IMR-90 (cell line): ENCODE results near the gene LTBP1. TPM values are rescaled to one million over a fixed set of nuclear protein-coding genes. Genes with fewer than 3 reads are reported as not detected.

Experiments used
- ATAC-seq: fragments of 200-7000 bp; cut with Tn5 transposase; 2 replicates; pipeline ENCODE4 v1.9.1; 2020; ENCODE audit warnings: low read depth, mild to moderate bottlenecking, moderate library complexity
- BruUV-seq: library from RNA; stranded (reverse); fragments of 400-500 nt; replicated peaks from 2 replicates; lab custom pipeline; 2021; lab: Mats Ljungman, UMichigan
- CTCF ChIA-PET: fragments of 300-600 bp; formaldehyde crosslinking; extraction: SDS; loops from one replicate; lab custom pipeline; 2021; ENCODE audit warnings: antibody characterized with exemption; lab: Yijun Ruan, JAX
- POLR2A ChIA-PET: fragments of 300-600 bp; sonication (Branson Sonifier 250); formaldehyde crosslinking; loops from one replicate; lab custom pipeline; 2022; ENCODE audit warnings: antibody characterized with exemption; ENCODE audit not compliant: unreplicated experiment; lab: Charles Lee
- DNase-seq: peaks from one replicate; pipeline ENCODE4 v3.0.0; 2013
- H2AFZ ChIP-seq: replicated peaks from 2 replicates; pipeline ENCODE3; 2013; ENCODE audit warnings: low read length, mild to moderate bottlenecking; ENCODE audit not compliant: poor library complexity
- H2AK5ac ChIP-seq: 2 replicates; pipeline ENCODE4 v1.6.1; 2013; ENCODE audit warnings: low read depth, low read length, inconsistent platforms
- H2AK9ac ChIP-seq: replicated peaks from 2 replicates; pipeline ENCODE3; 2013; ENCODE audit warnings: mild to moderate bottlenecking, low read depth, low read length, moderate library complexity; ENCODE audit not compliant: poor library complexity
- H2BK120ac ChIP-seq: 2 replicates; pipeline ENCODE4 v1.6.1; 2013; ENCODE audit warnings: low read depth, low read length, inconsistent platforms
- H2BK15ac ChIP-seq: 3 replicates; pipeline ENCODE4 v1.6.1; 2013; ENCODE audit warnings: low read depth, low read length, inconsistent platforms
- H2BK20ac ChIP-seq: 2 replicates; pipeline ENCODE4 v1.6.1; 2013; ENCODE audit warnings: low read depth, mild to moderate bottlenecking, inconsistent platforms, low read length, moderate library complexity
- H2BK5ac ChIP-seq: 2 replicates; pipeline ENCODE4 v1.6.1; 2013; ENCODE audit warnings: mild to moderate bottlenecking, low read depth, low read length, inconsistent platforms; ENCODE audit not compliant: poor library complexity, severe bottlenecking
- H3K14ac ChIP-seq: replicated peaks from 2 replicates; pipeline ENCODE4 v1.6.1; 2013; ENCODE audit warnings: low read depth, low read length, inconsistent platforms
- H3K18ac ChIP-seq: 2 replicates; pipeline ENCODE4 v1.6.1; 2013; ENCODE audit warnings: low read depth, low read length, control low read depth
- H3K23ac ChIP-seq: 2 replicates; pipeline ENCODE4 v1.6.1; 2013; ENCODE audit warnings: low read depth, low read length, inconsistent platforms
- H3K27ac ChIP-seq: 2 replicates; pipeline ENCODE4 v1.5.1; 2013; ENCODE audit warnings: mild to moderate bottlenecking, control low read depth, low read length; ENCODE audit not compliant: insufficient read depth
- H3K27me3 ChIP-seq: 2 replicates; pipeline ENCODE4 v1.6.1; 2013; ENCODE audit warnings: low read length; ENCODE audit not compliant: control insufficient read depth, insufficient read depth
- H3K36me3 ChIP-seq: 2 replicates; pipeline ENCODE4 v1.6.1; 2013; ENCODE audit warnings: low read length, mixed read lengths; ENCODE audit not compliant: control insufficient read depth, insufficient read depth
- H3K4ac ChIP-seq: 2 replicates; pipeline ENCODE4 v1.6.1; 2013; ENCODE audit warnings: low read depth, low read length, inconsistent platforms
- H3K4me1 ChIP-seq: 2 replicates; pipeline ENCODE4 v1.6.1; 2013; ENCODE audit warnings: low read length, mixed read lengths; ENCODE audit not compliant: control insufficient read depth, insufficient read depth
- H3K4me2 ChIP-seq: 2 replicates; pipeline ENCODE4 v1.6.1; 2013; ENCODE audit warnings: low read depth, mild to moderate bottlenecking, control low read depth, low read length, moderate library complexity
- H3K4me3 ChIP-seq: 2 replicates; pipeline ENCODE4 v1.5.1; 2013; ENCODE audit warnings: low read depth, mild to moderate bottlenecking, control low read depth, low read length, moderate library complexity; ENCODE audit not compliant: insufficient read depth
- H3K56ac ChIP-seq: 2 replicates; pipeline ENCODE4 v1.6.1; 2013; ENCODE audit warnings: low read length, inconsistent platforms; ENCODE audit not compliant: insufficient read depth; ENCODE audit errors: extremely low read depth
- H3K79me1 ChIP-seq, 2 experiments: 2 replicates each; pipeline ENCODE4 v1.6.1; 2013; ENCODE audit warnings: low read length in 2 of 2, inconsistent platforms in 1 of 2, low read depth in 1 of 2
- H3K9ac ChIP-seq: 2 replicates; pipeline ENCODE4 v1.6.1; 2013; ENCODE audit warnings: low read depth, low read length, control low read depth
- H3K9me1 ChIP-seq: 2 replicates; pipeline ENCODE4 v1.6.1; 2013; ENCODE audit warnings: low read length, inconsistent platforms; ENCODE audit not compliant: insufficient read depth
- H3K9me3 ChIP-seq: 2 replicates; pipeline ENCODE4 v1.6.1; 2013; ENCODE audit warnings: low read length; ENCODE audit not compliant: control insufficient read depth, insufficient read depth
- H4K20me1 ChIP-seq: 2 replicates; pipeline ENCODE4 v1.6.1; 2013; ENCODE audit warnings: low read length, inconsistent platforms; ENCODE audit not compliant: insufficient read depth
- H4K5ac ChIP-seq: 2 replicates; pipeline ENCODE4 v1.6.1; 2013; ENCODE audit warnings: mild to moderate bottlenecking, low read depth, low read length, control low read depth
- H4K8ac ChIP-seq, 2 experiments: 2 replicates each; pipeline ENCODE4 v1.6.1; 2013; ENCODE audit warnings: low read depth in 2 of 2, low read length in 2 of 2, control low read depth in 1 of 2, inconsistent platforms in 1 of 2
- H4K91ac ChIP-seq: 2 replicates; pipeline ENCODE4 v1.6.1; 2013; ENCODE audit warnings: low read depth, low read length, inconsistent platforms; ENCODE audit not compliant: insufficient read depth
- CEBPB ChIP-seq: IDR thresholded peaks from 2 replicates; pipeline ENCODE4 v1.6.1; 2012; ENCODE audit warnings: low read depth, low read length, improper control_type of control experiment
- CHD1 ChIP-seq: IDR thresholded peaks from 2 replicates; pipeline ENCODE4 v1.6.1; 2012; ENCODE audit warnings: low read depth, low read length, improper control_type of control experiment
- MAFK ChIP-seq: IDR thresholded peaks from 2 replicates; pipeline ENCODE4 v1.6.1; 2012; ENCODE audit warnings: low read depth, low read length, improper control_type of control experiment
- NFE2L2 ChIP-seq: fragments of 150-350 bp; IDR thresholded peaks from 2 replicates; pipeline ENCODE4 v1.6.1; 2016; ENCODE audit warnings: low read depth, mild to moderate bottlenecking, low read length
- POLR2A ChIP-seq: IDR thresholded peaks from 2 replicates; pipeline ENCODE4 v1.6.1; 2012; ENCODE audit warnings: mild to moderate bottlenecking, low read depth, low read length
- RCOR1 ChIP-seq: IDR thresholded peaks from 2 replicates; pipeline ENCODE4 v1.6.1; 2012; ENCODE audit warnings: mild to moderate bottlenecking, low read length, improper control_type of control experiment; ENCODE audit not compliant: insufficient replicate concordance
- WGBS, 2 experiments: methylation state at CpG; one replicate each; pipeline versions ENCODE4 v1.1.5 to v1.1.7; 2013; ENCODE audit warnings: missing lambda C conversion rate in 2 of 2; ENCODE audit not compliant: insufficient read length in 1 of 2; ENCODE audit errors: extremely low coverage in 2 of 2; 5-methylcytosine and 5-hydroxymethylcytosine counted together
- dilution Hi-C: fragments of 300-500 bp; cut with HindIII; formaldehyde crosslinking; loops from one replicate; pipeline ENCODE4 v1.14.3; 2018; ENCODE audit warnings: low sequenced_read_pairs; ENCODE audit not compliant: unreplicated experiment
- in situ Hi-C: fragments of 300-500 bp; cut with MboI; formaldehyde crosslinking; loops from 3 replicates; pipeline ENCODE4 v1.14.3; 2019; ENCODE audit warnings: low sequenced_read_pairs, inconsistent platforms, mixed read lengths
- intact Hi-C: fragments of 100-400 bp; cut with micrococcal nuclease; formaldehyde crosslinking; loops from 2 replicates; pipeline ENCODE4 v1.10.0; 2022
- polyA plus RNA-seq, 3 experiments: library from polyadenylated mRNA; depleted of rRNA; stranded (reverse); fragments of >200 nt; gene quantifications; 2 replicates each; pipeline ENCODE4 v1.2.3, GENCODE V29; 2012; ENCODE audit warnings: low replicate concordance in 1 of 3
- total RNA-seq: library from RNA; depleted of rRNA; stranded (reverse); fragments of >200 nt; gene quantifications from 2 replicates; pipeline ENCODE4 v1.2.3, GENCODE V29; 2012
- TF ChIP-seq, protein P1 (sequence below): conservative IDR thresholded peaks from 2 replicates; pipeline ENCODE4 v1.5.1; 2012; ENCODE audit warnings: mild to moderate bottlenecking, low read depth, low read length, improper control_type of control experiment

LTBP1 gene
- total and polyA plus RNA-seq, 2 of the 4 experiments (the other 2 are of a cell fraction): 235 to 326 TPM

DNA sequence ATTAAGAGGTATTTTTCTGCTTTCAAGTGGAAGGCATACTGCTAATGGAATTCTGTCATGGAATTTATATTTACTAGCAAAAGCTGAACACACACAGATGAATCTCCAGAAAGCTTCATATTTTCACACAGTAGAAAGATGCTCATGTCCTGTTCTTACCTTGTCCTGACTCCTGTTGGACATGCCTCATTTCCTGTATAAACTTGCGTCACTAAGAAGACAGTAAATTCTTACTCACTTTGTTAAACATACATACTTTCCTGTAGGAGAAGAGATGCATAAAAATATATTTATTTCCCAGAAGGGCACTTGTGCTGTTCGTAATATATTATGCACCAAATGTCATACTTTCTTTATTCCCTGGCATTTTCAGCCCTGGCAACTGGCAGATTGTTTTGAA is 291.4 kb downstream of the LTBP1 start:
- Histone ChIP-seq H3K9me3 (no peaks in the 10 kb centered on the region), H2BK120ac (peak overlapping the region; percentile 76; the same call in 1 of the 2 replicates), H3K9ac (no peak overlapping the region; the same call in 1 of the 2 replicates), H3K27ac (peak overlapping the region; percentile 36; the same call in 1 of the 2 replicates), H3K56ac (peak overlapping the region; percentile 37; the same call in 1 of the 2 replicates), H3K4me3 (no peak overlapping the region), H3K4me2 (peak overlapping the region; percentile 31; the same call in 1 of the 2 replicates), H3K18ac (peak overlapping the region; percentile 79; the same call in 1 of the 2 replicates), H4K20me1 (no peaks in the 10 kb centered on the region), H3K14ac (peak overlapping the region; percentile 16), H3K23ac (no peak overlapping the region), H3K27me3 (no peaks in the 10 kb centered on the region), H3K79me1 (peaks cover 24 to 45% of the 10 kb centered on the region in 2 experiments), H4K8ac (peak overlapping the region; percentile 59 to 76; a peak in 2 of 4 replicates), H3K36me3 (peaks cover 6% of the 10 kb centered on the region), H4K91ac (no peak overlapping the region), H4K5ac (peak overlapping the region; percentile 65; the same call in 1 of the 2 replicates), H2AK9ac (no peak overlapping the region), H3K9me1 (peaks cover 2% of the 10 kb centered on the region; the same call in 1 of the 2 replicates), H2BK5ac (peak overlapping the region; percentile 91), H3K4me1 (peaks cover 12% of the 10 kb centered on the region), H3K4ac (peak overlapping the region; percentile 62; the same call in 1 of the 2 replicates), H2AFZ (no peak overlapping the region), H2BK15ac (0 out of 3 replicates have a peak overlapping the region, but pooled peaks have one; percentile 53), H2BK20ac (peak overlapping the region; percentile 41; the same call in 1 of the 2 replicates), H2AK5ac (no peak overlapping the region)
- ChIA-PET POLR2A (no interaction called here), CTCF (no interaction called here)
- TF ChIP-seq, protein P1, sequence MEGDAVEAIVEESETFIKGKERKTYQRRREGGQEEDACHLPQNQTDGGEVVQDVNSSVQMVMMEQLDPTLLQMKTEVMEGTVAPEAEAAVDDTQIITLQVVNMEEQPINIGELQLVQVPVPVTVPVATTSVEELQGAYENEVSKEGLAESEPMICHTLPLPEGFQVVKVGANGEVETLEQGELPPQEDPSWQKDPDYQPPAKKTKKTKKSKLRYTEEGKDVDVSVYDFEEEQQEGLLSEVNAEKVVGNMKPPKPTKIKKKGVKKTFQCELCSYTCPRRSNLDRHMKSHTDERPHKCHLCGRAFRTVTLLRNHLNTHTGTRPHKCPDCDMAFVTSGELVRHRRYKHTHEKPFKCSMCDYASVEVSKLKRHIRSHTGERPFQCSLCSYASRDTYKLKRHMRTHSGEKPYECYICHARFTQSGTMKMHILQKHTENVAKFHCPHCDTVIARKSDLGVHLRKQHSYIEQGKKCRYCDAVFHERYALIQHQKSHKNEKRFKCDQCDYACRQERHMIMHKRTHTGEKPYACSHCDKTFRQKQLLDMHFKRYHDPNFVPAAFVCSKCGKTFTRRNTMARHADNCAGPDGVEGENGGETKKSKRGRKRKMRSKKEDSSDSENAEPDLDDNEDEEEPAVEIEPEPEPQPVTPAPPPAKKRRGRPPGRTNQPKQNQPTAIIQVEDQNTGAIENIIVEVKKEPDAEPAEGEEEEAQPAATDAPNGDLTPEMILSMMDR: no peak
- TF ChIP-seq CEBPB (peak; percentile 84), MAFK (no peak), RCOR1 (no peak), POLR2A (no peak), CHD1 (no peak), NFE2L2 (no peak)
- dilution Hi-C loops (no loop called here), in situ Hi-C loops (no loop called here), intact Hi-C loops (no loop called here)
- ATAC-seq: peak; percentile 47
- no TSS peak for BruUV-seq
- peak; percentile 94 for DNase-seq
- WGBS, 2 experiments: no CpG with 5 or more reads among the region's 2 CpGs
